Neural progenitor cell (in vitro differentiated cells): Measurements from ENCODE around the gene UBE2O.

Experiments
- CTCF ChIP-seq: fragments of 200-600 bp; sonication (generic); IDR thresholded peaks from 2 replicates; pipeline ENCODE4 v1.5.1; 2017; ENCODE audit warnings: antibody characterized with exemption, mild to moderate bottlenecking
- EZH2 ChIP-seq: fragments of 200-600 bp; sonication (generic); IDR thresholded peaks from 2 replicates; pipeline ENCODE4 v1.6.1; 2017; ENCODE audit warnings: antibody characterized with exemption, mild to moderate bottlenecking, moderate library complexity
- EZH2phosphoT487 ChIP-seq: fragments of 200-600 bp; sonication (generic); IDR thresholded peaks from 2 replicates; pipeline ENCODE4 v1.6.1; 2017; ENCODE audit warnings: antibody characterized with exemption

DNA sequence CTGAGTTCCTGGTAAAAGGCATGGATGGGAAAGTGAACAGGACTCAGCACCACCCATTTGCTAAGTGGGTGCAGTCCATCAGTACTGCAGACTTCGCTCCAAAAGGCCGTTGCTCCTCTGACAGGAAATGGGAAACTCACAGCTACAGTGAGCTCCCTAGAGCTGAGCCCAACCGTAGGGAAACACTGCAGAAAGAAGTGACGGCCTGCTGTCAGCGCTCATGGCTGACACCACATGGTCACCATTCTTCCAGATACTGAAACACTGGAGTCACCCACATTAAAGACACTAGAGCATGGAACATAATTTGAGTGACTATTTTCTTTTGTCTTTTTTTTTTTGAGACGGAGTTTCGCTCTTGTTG, 31.9 kb downstream of the UBE2O start:
- no peak for TF ChIP-seq CTCF
- TF ChIP-seq EZH2 = no peak
- no peak for TF ChIP-seq EZH2phosphoT487
